Psoas muscle (tissue), 8 donors: ENCODE results near the gene DCAF16. TPM values are rescaled to one million over a fixed set of nuclear protein-coding genes. Genes with fewer than 3 reads are reported as not detected.

Experiments
- ATAC-seq, 4 donors: fragments of 200-7000 bp; cut with Tn5 transposase; one replicate each; pipeline ENCODE4 v1.9.1; 2020; ENCODE audit warnings: moderate library complexity in 3 of 4, mild to moderate bottlenecking in 2 of 4
- DNase-seq, 2 donors: peaks; one replicate each; pipeline ENCODE4 v3.0.0-alpha.2; 2020
- H3K27ac ChIP-seq: fragments of 200-600 bp; one replicate; pipeline ENCODE4 v1.8.0; 2022
- H3K27me3 ChIP-seq, 3 donors: fragments of 200-600 bp in 1 of 3; one replicate each; pipeline versions ENCODE4 v1.6.1 to v1.8.0; 2013 to 2022; ENCODE audit warnings: low read length in 2 of 3, mild to moderate bottlenecking in 2 of 3, moderate library complexity in 1 of 3; ENCODE audit not compliant: insufficient read depth in 3 of 3
- H3K36me3 ChIP-seq, 2 donors: fragments of 200-600 bp in 1 of 2; one replicate each; pipeline versions ENCODE4 v1.6.1 to v1.8.0; 2013 to 2022; ENCODE audit warnings: low read depth in 1 of 2, mild to moderate bottlenecking in 1 of 2, moderate library complexity in 1 of 2; ENCODE audit not compliant: insufficient read depth in 1 of 2
- H3K4me1 ChIP-seq: fragments of 200-600 bp; one replicate; pipeline ENCODE4 v1.8.0; 2022
- H3K4me3 ChIP-seq: fragments of 200-600 bp; one replicate; pipeline ENCODE4 v1.8.0; 2022; ENCODE audit warnings: mild to moderate bottlenecking
- H3K9me3 ChIP-seq: fragments of 200-600 bp; one replicate; pipeline ENCODE4 v1.8.0; 2022
- WGBS, 3 donors: extraction: QIAGEN DNeasy Blood & Tissue Kit; methylation state at CpG; one replicate each; pipeline versions ENCODE4 v1.1.6 to v1.1.7; 2013; 5-methylcytosine and 5-hydroxymethylcytosine counted together
- intact Hi-C, 2 donors: fragments of 100-400 bp; cut with DNase I; formaldehyde crosslinking; loops; one replicate each; pipeline versions ENCODE4 v1.11.0 to v1.14.2; 2022
- polyA plus RNA-seq, 3 donors: library from polyadenylated mRNA; stranded (reverse); fragments of 200-250 nt; gene quantifications; one replicate each; pipeline ENCODE4 v1.2.3, GENCODE V29; 2013
- total RNA-seq, 4 donors: library from RNA; stranded (reverse); fragmentation: NEBNext Ultra II Directional in 2 of 4; extraction: Animal tissue kit (Norgen Biotek cat#: 25700) in 2 of 4; gene quantifications; one replicate each; pipeline versions ENCODE4 v1.2.1 to v1.2.4, GENCODE V29; 2021 to 2023
- TF ChIP-seq, protein P1 (sequence below): fragments of 200-600 bp; IDR thresholded peaks from one replicate; pipeline ENCODE4 v1.8.0; 2022; ENCODE audit warnings: antibody characterized with exemption
- donor health status: healthy with polysubstance abuse.
- donor health status: DM: no; HTN: no; CAD: no; lungs with moderate emphysema.
- donor health status: Bipolar disorder and iron deficiency.
- donor health status: healthy.
- donor health status: DM: yes; HTN: yes; CAD: no.
- donor health status: DM: no; HTN: no; CAD: no.
- donor health status: DM: no; HTN: no; CAD: no.
- donor health status: DM: yes; HTN: yes; CAD: no.

DCAF16 gene
- total and polyA plus RNA-seq, 7 donors = 3.7 to 14.8 (median 10.4) TPM

GRCh38 chr4:17814140-17814539, 3.6 kb upstream of the DCAF16 start:
- Histone ChIP-seq H3K4me1 (peaks cover 4% of the 10 kb centered on the region), H3K9me3 (no peaks in the 10 kb centered on the region), H3K36me3 (no peaks in the 10 kb centered on the region), H3K27ac (no peak overlapping the region), H3K4me3 (no peak overlapping the region), H3K27me3 (no peaks in the 10 kb centered on the region)
- no peak for DNase-seq
- WGBS, 3 donors = 78 to 89% (median 86%) methylated on average over 3 of the region's 3 CpGs
- intact Hi-C loops = loop anchor here (5.0 to 10.0 kb wide), 3 partner anchors 202 to 551 kb away; partner anchors contain the start of genes LCORL (in 2 of the 2) and MED28 (in 1 of the 2)
- TF ChIP-seq, protein P1, sequence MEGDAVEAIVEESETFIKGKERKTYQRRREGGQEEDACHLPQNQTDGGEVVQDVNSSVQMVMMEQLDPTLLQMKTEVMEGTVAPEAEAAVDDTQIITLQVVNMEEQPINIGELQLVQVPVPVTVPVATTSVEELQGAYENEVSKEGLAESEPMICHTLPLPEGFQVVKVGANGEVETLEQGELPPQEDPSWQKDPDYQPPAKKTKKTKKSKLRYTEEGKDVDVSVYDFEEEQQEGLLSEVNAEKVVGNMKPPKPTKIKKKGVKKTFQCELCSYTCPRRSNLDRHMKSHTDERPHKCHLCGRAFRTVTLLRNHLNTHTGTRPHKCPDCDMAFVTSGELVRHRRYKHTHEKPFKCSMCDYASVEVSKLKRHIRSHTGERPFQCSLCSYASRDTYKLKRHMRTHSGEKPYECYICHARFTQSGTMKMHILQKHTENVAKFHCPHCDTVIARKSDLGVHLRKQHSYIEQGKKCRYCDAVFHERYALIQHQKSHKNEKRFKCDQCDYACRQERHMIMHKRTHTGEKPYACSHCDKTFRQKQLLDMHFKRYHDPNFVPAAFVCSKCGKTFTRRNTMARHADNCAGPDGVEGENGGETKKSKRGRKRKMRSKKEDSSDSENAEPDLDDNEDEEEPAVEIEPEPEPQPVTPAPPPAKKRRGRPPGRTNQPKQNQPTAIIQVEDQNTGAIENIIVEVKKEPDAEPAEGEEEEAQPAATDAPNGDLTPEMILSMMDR = no peak
- no peak for ATAC-seq

GRCh38 chr4:17812801-17813200, 2.2 kb upstream of the DCAF16 start:
- Histone ChIP-seq H3K27ac (no peak overlapping the region), H3K27me3 (no peaks in the 10 kb centered on the region), H3K9me3 (no peaks in the 10 kb centered on the region), H3K4me3 (no peak overlapping the region), H3K4me1 (peaks cover 15% of the 10 kb centered on the region), H3K36me3 (no peaks in the 10 kb centered on the region)
- TF ChIP-seq, protein P1 = no peak
- no peak for ATAC-seq
- no peak for DNase-seq
- intact Hi-C loops = loop anchor here (5.0 to 10.0 kb wide), 3 partner anchors 200 to 552 kb away; partner anchors contain the start of genes LCORL (in 2 of the 2) and MED28 (in 1 of the 2)
- WGBS, 3 donors = 63 to 70% (median 67%) methylated on average over 3 of the region's 3 CpGs

GRCh38 chr4:17812125-17812524, 1.6 kb upstream of the DCAF16 start:
- H3K27ac ChIP-seq = no peak overlapping the region
- H3K4me3 ChIP-seq = no peak overlapping the region
- no peaks in the 10 kb centered on the region for H3K9me3 ChIP-seq
- intact Hi-C loops = loop anchor here (5.0 to 10.0 kb wide), 3 partner anchors 200 to 553 kb away; partner anchors contain the start of genes LCORL (in 2 of the 2) and MED28 (in 1 of the 2)
- H3K27me3 ChIP-seq = no peaks in the 10 kb centered on the region
- peaks cover 22% of the 10 kb centered on the region for H3K4me1 ChIP-seq
- no peaks in the 10 kb centered on the region for H3K36me3 ChIP-seq
- DNase-seq = no peak
- 12 to 15% (median 12%) methylated on average over 3 of the region's 3 CpGs for WGBS, 3 donors
- ATAC-seq = no peak
- TF ChIP-seq, protein P1 = no peak

- Histone ChIP-seq H3K4me1 (peaks cover 29% of the 10 kb centered on the region), H3K27ac (no peak overlapping the region), H3K9me3 (no peaks in the 10 kb centered on the region), H3K36me3 (no peaks in the 10 kb centered on the region), H3K4me3 (peak overlapping the region; percentile 88), H3K27me3 (no peaks in the 10 kb centered on the region)
- peak in 2 of 4 donors; percentile 8 to 11 for ATAC-seq
- TF ChIP-seq, protein P1 = no peak
- intact Hi-C loops = loop anchor here (5.0 to 10.0 kb wide), 3 partner anchors 199 to 554 kb away; partner anchors contain the start of genes LCORL (in 2 of the 2) and MED28 (in 1 of the 2)
- WGBS, 3 donors = 1% methylated on average over 32 to 48 of the region's 48 CpGs
- DNase-seq = peak in 1 of 2 donors; percentile 16
Observed at GRCh38 chr4:17811078-17811603, 584 bp upstream of the DCAF16 start.
